ENCODE measurements around the gene PCP2.

PCP2 gene

DNA sequence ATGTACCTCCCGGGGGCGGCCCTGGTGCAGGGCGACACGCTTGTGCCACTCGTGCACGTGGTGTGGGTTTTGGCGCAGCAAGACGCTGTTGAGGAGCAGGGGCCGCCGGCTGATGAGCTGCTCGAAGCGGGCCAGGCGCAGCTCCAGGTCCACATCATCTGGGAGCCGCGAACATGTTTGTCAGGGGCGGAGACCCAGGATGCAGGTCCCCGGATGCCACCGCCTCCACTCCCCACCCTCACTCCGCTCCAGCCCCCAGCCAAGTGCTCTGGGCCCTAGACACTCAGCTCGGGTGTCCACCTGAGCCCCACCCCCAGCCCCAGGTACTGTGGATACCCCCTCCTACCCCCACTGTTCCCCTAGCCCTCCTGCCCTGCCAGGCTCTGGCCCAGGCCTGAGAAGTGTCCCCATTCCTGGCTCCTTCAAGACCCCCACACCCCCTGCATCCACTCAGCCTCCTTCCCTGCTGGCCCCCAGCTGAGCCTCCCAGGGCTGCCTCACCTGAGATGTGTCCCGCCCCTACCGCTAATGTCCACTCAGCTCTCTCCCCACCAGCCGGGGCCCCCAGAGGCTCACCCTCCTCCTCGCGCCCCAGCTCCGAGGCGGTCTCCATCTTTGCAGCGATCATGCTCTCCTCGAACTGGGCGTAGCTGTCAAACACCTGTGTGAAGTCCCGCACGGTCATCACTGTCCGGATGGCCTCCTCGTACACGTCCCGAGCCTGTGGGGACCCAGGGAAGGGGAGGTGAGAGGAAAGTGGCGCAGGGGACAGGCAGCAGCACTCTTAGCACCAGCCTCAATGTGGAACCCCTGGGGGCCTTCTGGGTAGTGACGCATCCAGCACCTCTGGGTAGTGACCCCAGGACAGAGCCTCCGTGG lies 9.6 kb downstream of the PCP2 start:
- ATAC-seq: no peak
- TF ChIP-seq CSDC2 (CRISPR knock-in tag; IDR thresholded peaks at IDR 0.05) (no peak), GLIS3 (CRISPR knock-in tag; IDR thresholded peaks at IDR 0.05) (no peak), BACH2 (CRISPR knock-in tag; IDR thresholded peaks at IDR 0.05; ENCODE audit: borderline replicate concordance) (no peak)
- TF ChIP-seq, protein P1, sequence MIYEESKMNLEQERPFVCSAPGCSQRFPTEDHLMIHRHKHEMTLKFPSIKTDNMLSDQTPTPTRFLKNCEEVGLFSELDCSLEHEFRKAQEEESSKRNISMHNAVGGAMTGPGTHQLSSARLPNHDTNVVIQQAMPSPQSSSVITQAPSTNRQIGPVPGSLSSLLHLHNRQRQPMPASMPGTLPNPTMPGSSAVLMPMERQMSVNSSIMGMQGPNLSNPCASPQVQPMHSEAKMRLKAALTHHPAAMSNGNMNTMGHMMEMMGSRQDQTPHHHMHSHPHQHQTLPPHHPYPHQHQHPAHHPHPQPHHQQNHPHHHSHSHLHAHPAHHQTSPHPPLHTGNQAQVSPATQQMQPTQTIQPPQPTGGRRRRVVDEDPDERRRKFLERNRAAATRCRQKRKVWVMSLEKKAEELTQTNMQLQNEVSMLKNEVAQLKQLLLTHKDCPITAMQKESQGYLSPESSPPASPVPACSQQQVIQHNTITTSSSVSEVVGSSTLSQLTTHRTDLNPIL (CRISPR knock-in tag; IDR thresholded peaks at IDR 0.05; ENCODE audit: low read depth): no peak
- TF ChIP-seq, protein P2, sequence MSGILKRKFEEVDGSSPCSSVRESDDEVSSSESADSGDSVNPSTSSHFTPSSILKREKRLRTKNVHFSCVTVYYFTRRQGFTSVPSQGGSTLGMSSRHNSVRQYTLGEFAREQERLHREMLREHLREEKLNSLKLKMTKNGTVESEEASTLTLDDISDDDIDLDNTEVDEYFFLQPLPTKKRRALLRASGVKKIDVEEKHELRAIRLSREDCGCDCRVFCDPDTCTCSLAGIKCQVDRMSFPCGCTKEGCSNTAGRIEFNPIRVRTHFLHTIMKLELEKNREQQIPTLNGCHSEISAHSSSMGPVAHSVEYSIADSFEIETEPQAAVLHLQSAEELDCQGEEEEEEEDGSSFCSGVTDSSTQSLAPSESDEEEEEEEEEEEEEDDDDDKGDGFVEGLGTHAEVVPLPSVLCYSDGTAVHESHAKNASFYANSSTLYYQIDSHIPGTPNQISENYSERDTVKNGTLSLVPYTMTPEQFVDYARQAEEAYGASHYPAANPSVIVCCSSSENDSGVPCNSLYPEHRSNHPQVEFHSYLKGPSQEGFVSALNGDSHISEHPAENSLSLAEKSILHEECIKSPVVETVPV (CRISPR knock-in tag; IDR thresholded peaks at IDR 0.05): no peak

DNA sequence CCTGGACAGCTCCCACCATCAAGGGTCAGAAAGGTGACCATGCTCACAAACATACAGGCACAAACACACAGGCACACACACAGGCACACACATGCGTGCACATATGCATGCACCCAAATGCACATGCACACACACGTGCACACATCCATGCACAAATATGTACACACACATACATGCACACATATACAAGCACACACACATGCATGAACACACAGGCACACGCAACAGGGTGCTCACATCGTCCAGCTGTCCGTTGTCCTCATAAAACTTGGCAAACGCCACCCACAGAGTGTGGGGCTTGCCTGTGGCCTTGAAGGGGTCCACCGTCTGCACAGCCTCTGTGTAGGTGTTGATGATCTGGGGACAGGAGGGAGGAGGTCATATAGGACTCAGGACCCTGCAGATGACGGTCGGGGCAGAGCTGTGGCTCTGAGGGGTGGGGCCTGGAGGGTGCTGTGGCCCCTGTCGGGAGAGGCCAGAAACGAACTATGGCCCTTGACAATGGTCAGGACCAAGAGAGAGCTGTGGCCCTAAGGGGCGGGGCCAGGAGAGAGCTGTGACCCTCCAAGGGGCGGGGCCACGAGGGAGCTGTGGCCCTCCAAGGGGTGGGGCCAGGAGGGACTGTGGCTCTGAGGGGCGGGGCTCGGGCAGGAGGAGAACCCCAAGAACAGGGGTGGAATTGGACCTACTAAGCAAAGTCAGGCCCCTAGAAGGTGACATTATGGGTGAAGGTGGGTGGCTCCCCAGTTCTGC lies 10.4 kb downstream of the PCP2 start:
- TF ChIP-seq ARNTL (CRISPR knock-in tag; IDR thresholded peaks at IDR 0.05; ENCODE audit: borderline replicate concordance, low read depth) (no peak), ESRRG (CRISPR knock-in tag; IDR thresholded peaks at IDR 0.05) (no peak), ZNF70 (CRISPR knock-in tag; IDR thresholded peaks at IDR 0.05) (no peak), SNAI2 (CRISPR knock-in tag; IDR thresholded peaks at IDR 0.05) (no peak), ZC3H10 (CRISPR knock-in tag; IDR thresholded peaks at IDR 0.05) (no peak), BACH2 (CRISPR knock-in tag; IDR thresholded peaks at IDR 0.05; ENCODE audit: borderline replicate concordance) (no peak), RARB (CRISPR knock-in tag; IDR thresholded peaks at IDR 0.05) (no peak), ZNF8 (CRISPR knock-in tag; IDR thresholded peaks at IDR 0.05) (no peak), OSR1 (CRISPR knock-in tag; IDR thresholded peaks at IDR 0.05) (no peak), CSDC2 (CRISPR knock-in tag; IDR thresholded peaks at IDR 0.05) (no peak), ZNF565 (CRISPR knock-in tag; conservative IDR thresholded peaks at IDR 0.05; ENCODE audit: low read depth) (no peak), ZFP3 (CRISPR knock-in tag; IDR thresholded peaks at IDR 0.05) (no peak), ISL1 (CRISPR knock-in tag; IDR thresholded peaks at IDR 0.05) (no peak), PPARA (CRISPR knock-in tag; IDR thresholded peaks at IDR 0.05; ENCODE audit: borderline replicate concordance) (no peak), TCF4 (CRISPR knock-in tag; IDR thresholded peaks at IDR 0.05; ENCODE audit: borderline replicate concordance) (no peak)
- TF ChIP-seq, protein P3, sequence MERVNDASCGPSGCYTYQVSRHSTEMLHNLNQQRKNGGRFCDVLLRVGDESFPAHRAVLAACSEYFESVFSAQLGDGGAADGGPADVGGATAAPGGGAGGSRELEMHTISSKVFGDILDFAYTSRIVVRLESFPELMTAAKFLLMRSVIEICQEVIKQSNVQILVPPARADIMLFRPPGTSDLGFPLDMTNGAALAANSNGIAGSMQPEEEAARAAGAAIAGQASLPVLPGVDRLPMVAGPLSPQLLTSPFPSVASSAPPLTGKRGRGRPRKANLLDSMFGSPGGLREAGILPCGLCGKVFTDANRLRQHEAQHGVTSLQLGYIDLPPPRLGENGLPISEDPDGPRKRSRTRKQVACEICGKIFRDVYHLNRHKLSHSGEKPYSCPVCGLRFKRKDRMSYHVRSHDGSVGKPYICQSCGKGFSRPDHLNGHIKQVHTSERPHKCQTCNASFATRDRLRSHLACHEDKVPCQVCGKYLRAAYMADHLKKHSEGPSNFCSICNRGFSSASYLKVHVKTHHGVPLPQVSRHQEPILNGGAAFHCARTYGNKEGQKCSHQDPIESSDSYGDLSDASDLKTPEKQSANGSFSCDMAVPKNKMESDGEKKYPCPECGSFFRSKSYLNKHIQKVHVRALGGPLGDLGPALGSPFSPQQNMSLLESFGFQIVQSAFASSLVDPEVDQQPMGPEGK (CRISPR knock-in tag; IDR thresholded peaks at IDR 0.05; ENCODE audit: borderline replicate concordance): no peak
- TF ChIP-seq, protein P4, sequence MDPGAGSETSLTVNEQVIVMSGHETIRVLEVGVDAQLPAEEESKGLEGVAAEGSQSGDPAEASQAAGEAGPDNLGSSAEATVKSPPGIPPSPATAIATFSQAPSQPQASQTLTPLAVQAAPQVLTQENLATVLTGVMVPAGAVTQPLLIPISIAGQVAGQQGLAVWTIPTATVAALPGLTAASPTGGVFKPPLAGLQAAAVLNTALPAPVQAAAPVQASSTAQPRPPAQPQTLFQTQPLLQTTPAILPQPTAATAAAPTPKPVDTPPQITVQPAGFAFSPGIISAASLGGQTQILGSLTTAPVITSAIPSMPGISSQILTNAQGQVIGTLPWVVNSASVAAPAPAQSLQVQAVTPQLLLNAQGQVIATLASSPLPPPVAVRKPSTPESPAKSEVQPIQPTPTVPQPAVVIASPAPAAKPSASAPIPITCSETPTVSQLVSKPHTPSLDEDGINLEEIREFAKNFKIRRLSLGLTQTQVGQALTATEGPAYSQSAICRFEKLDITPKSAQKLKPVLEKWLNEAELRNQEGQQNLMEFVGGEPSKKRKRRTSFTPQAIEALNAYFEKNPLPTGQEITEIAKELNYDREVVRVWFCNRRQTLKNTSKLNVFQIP (CRISPR knock-in tag; IDR thresholded peaks at IDR 0.05; ENCODE audit: borderline replicate concordance, low read depth): no peak
- TF ChIP-seq, protein P1 (CRISPR knock-in tag; IDR thresholded peaks at IDR 0.05; ENCODE audit: low read depth): no peak
- TF ChIP-seq, protein P5, sequence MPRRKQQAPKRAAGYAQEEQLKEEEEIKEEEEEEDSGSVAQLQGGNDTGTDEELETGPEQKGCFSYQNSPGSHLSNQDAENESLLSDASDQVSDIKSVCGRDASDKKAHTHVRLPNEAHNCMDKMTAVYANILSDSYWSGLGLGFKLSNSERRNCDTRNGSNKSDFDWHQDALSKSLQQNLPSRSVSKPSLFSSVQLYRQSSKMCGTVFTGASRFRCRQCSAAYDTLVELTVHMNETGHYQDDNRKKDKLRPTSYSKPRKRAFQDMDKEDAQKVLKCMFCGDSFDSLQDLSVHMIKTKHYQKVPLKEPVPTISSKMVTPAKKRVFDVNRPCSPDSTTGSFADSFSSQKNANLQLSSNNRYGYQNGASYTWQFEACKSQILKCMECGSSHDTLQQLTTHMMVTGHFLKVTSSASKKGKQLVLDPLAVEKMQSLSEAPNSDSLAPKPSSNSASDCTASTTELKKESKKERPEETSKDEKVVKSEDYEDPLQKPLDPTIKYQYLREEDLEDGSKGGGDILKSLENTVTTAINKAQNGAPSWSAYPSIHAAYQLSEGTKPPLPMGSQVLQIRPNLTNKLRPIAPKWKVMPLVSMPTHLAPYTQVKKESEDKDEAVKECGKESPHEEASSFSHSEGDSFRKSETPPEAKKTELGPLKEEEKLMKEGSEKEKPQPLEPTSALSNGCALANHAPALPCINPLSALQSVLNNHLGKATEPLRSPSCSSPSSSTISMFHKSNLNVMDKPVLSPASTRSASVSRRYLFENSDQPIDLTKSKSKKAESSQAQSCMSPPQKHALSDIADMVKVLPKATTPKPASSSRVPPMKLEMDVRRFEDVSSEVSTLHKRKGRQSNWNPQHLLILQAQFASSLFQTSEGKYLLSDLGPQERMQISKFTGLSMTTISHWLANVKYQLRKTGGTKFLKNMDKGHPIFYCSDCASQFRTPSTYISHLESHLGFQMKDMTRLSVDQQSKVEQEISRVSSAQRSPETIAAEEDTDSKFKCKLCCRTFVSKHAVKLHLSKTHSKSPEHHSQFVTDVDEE (CRISPR knock-in tag; IDR thresholded peaks at IDR 0.05): no peak
- TF ChIP-seq, protein P2 (CRISPR knock-in tag; IDR thresholded peaks at IDR 0.05): no peak
- no peak for ATAC-seq
